ENCODE results near the gene TALDO1. TPM values are rescaled to one million over a fixed set of nuclear protein-coding genes. Genes with fewer than 3 reads are reported as not detected.

TALDO1 gene
- total and polyA plus RNA-seq, 10 donors: 108 to 292 (median 208) TPM

GRCh38 chr11:774873-775592 lies 27.8 kb downstream of the TALDO1 start:
- H3K27ac ChIP-seq: no peak overlapping the region
- DNase-seq: peak; percentile 76

GRCh38 chr11:776263-776560 lies 28.9 kb downstream of the TALDO1 start:
- Histone ChIP-seq H3K36me3 (peaks cover 0 to 37% (median 26%) of the 10 kb centered on the region in 6 donors), H3K4me3 (peak overlapping the region; percentile 46 to 97 (median 76)), H3K27ac (peak overlapping the region in 2 of 8 donors; percentile 88 to 91), H3K4me1 (peaks cover 14 to 73% (median 44%) of the 10 kb centered on the region in 6 donors), H3K27me3 (replicated peaks in 1 of 7) (no peaks in the 10 kb centered on the region), H3K9me3 (no peaks in the 10 kb centered on the region)
- WGBS, 5 donors: 30 to 44% (median 42%) methylated on average over 10 to 11 of the region's 11 CpGs
- no peak for TF ChIP-seq POLR2AphosphoS5 (IDR thresholded peaks at IDR 0.05)
- TF ChIP-seq, protein P1, sequence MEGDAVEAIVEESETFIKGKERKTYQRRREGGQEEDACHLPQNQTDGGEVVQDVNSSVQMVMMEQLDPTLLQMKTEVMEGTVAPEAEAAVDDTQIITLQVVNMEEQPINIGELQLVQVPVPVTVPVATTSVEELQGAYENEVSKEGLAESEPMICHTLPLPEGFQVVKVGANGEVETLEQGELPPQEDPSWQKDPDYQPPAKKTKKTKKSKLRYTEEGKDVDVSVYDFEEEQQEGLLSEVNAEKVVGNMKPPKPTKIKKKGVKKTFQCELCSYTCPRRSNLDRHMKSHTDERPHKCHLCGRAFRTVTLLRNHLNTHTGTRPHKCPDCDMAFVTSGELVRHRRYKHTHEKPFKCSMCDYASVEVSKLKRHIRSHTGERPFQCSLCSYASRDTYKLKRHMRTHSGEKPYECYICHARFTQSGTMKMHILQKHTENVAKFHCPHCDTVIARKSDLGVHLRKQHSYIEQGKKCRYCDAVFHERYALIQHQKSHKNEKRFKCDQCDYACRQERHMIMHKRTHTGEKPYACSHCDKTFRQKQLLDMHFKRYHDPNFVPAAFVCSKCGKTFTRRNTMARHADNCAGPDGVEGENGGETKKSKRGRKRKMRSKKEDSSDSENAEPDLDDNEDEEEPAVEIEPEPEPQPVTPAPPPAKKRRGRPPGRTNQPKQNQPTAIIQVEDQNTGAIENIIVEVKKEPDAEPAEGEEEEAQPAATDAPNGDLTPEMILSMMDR (IDR thresholded peaks at IDR 0.05 in 8 of 11, conservative IDR thresholded peaks at IDR 0.05 in 3 of 11): no peak
- TF ChIP-seq POLR2A (IDR thresholded peaks at IDR 0.05): no peak
- intact Hi-C loops (cut with DNase I; ENCODE audit: low total_unique reads): no loop called here
- DNase-seq: no peak

More at GRCh38 chr11:774873-775592, 27.8 kb downstream of the TALDO1 start:
- intact Hi-C loops (cut with DNase I; ENCODE audit: low total_unique reads): no loop called here
- 78 to 85% (median 81%) methylated on average over 19 to 20 of the region's 20 CpGs for WGBS, 5 donors
- H3K4me1 ChIP-seq: peaks cover 14 to 66% (median 44%) of the 10 kb centered on the region in 6 donors
- H3K36me3 ChIP-seq: peaks cover 0 to 49% (median 38%) of the 10 kb centered on the region in 6 donors
- no peaks in the 10 kb centered on the region for H3K9me3 ChIP-seq
- TF ChIP-seq POLR2A (IDR thresholded peaks at IDR 0.05): no peak
- peak in 1 of 3 donors; percentile 7 for TF ChIP-seq POLR2AphosphoS5 (IDR thresholded peaks at IDR 0.05)
- no peaks in the 10 kb centered on the region for H3K27me3 ChIP-seq (replicated peaks in 1 of 7)
- no peak overlapping the region for H3K4me3 ChIP-seq

- intact Hi-C loops (cut with DNase I; ENCODE audit: low total_unique reads): no loop called here
- TF ChIP-seq POLR2A (IDR thresholded peaks at IDR 0.05): no peak
- TF ChIP-seq, protein P1 (IDR thresholded peaks at IDR 0.05 in 8 of 11, conservative IDR thresholded peaks at IDR 0.05 in 3 of 11): no peak
- TF ChIP-seq POLR2AphosphoS5 (IDR thresholded peaks at IDR 0.05): no peak
- Histone ChIP-seq H3K9me3 (no peaks in the 10 kb centered on the region), H3K27ac (peak overlapping the region; percentile 43 to 91 (median 84)), H3K4me3 (peak overlapping the region; percentile 46 to 97 (median 76)), H3K4me1 (peaks cover 14 to 74% (median 44%) of the 10 kb centered on the region in 6 donors), H3K36me3 (peaks cover 0 to 32% (median 21%) of the 10 kb centered on the region in 6 donors), H3K27me3 (replicated peaks in 1 of 7) (no peaks in the 10 kb centered on the region)
- WGBS, 5 donors: 0 to 2% (median 2%) methylated on average over 25 to 65 of the region's 65 CpGs
- peak; percentile 88 for DNase-seq
Measured at GRCh38 chr11:776561-777287, 29.5 kb downstream of the TALDO1 start.

DNA sequence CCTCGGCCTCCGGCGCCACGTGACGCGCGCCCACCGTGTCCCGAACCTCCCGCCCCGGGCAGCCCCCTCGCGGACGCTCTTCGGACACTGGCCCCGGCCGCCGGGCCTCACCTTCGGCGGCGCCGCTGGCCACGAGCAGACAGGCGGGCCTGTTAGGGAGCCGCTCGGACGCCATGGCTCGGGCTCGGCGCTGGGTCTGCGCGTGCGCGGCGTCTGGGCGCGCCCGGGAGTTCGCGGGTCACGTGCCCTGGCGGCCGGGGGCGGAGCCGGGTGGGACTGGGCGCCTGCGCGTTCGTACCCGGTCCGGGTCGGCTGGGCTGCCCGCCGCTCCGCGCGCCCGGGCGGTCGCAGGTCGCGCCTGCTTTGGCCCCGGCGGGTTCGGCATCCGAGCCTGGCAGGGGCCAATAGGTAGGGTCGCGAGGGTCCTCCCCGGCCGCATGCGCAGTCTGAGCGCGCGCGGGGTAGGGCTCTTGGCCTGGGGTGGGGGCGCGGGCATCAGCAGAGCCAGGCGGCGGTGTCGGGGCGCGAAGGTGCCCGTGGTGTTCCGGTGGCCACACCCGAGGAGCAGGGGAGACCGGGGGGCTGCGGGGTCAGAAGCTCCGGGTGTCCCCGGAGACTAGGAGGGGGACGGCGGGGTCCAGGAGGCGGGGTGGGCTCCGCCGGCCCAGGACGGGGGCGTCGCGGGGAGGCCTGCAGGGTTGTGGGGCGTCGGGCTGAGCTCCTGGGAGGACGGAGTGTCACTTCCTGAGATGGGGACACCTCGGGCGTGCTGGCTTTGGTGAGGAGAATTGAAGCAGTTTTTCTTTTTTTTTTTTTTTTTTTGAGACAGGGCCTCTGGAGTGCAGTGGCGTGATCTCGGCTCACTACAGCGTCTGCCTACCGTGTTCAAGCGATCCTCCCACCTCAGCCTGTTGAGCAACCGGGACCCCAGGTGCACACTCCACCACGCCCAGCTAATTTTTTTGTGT lies 30.3 kb downstream of the TALDO1 start, which contains the start of gene GATD1:
GATD1 (minus strand) TSS at position 200 of the 968 bp plus-strand sequence; CDS start at position 175, 25 bp downstream.
- 1 to 2% (median 1%) methylated on average over 60 to 110 of the region's 110 CpGs for WGBS, 5 donors
- Histone ChIP-seq H3K4me1 (peaks cover 14 to 74% (median 44%) of the 10 kb centered on the region in 6 donors), H3K27me3 (replicated peaks in 1 of 7) (no peaks in the 10 kb centered on the region), H3K4me3 (peak within 1 kb of the TSS; percentile 46 to 97 (median 76)), H3K36me3 (peaks cover 0 to 23% (median 13%) of the 10 kb centered on the region in 6 donors), H3K27ac (peak within 1 kb of the TSS; percentile 43 to 91 (median 84)), H3K9me3 (no peaks in the 10 kb centered on the region)
- intact Hi-C loops (cut with DNase I; ENCODE audit: low total_unique reads): no loop called here
- TF ChIP-seq POLR2AphosphoS5 (IDR thresholded peaks at IDR 0.05) (peak; percentile 86 to 91 (median 90)), POLR2A (IDR thresholded peaks at IDR 0.05) (peak in 2 of 3 donors; percentile 33 to 67)
- TF ChIP-seq, protein P1 (IDR thresholded peaks at IDR 0.05 in 8 of 11, conservative IDR thresholded peaks at IDR 0.05 in 3 of 11): no peak
- peak; percentile 99 for DNase-seq

All from spleen (tissue), 11 donors.